HCT116 (cell line): ENCODE results near the gene MCRIP1.

Experiments used
- EZH2 ChIP-seq: fragments of 200-600 bp; sonication (generic); IDR thresholded peaks from 2 replicates; pipeline ENCODE4 v1.6.1; 2017; ENCODE audit warnings: antibody characterized with exemption, mixed run types
- EZH2phosphoT487 ChIP-seq: fragments of 200-600 bp; IDR thresholded peaks from 2 replicates; pipeline ENCODE4 v1.6.1; 2018; ENCODE audit warnings: antibody characterized with exemption, borderline replicate concordance
- POLR2A ChIP-seq: IDR thresholded peaks from 2 replicates; pipeline ENCODE4 v1.7.0; 2011; ENCODE audit warnings: borderline replicate concordance; ENCODE audit not compliant: insufficient read depth, insufficient read length; ENCODE audit errors: extremely low read depth
- POLR2AphosphoS5 ChIP-seq: IDR thresholded peaks from 2 replicates; pipeline ENCODE4 v1.6.1; 2011; ENCODE audit warnings: mild to moderate bottlenecking, low read depth, low read length, moderate library complexity
- REST ChIP-seq: IDR thresholded peaks from 2 replicates; pipeline ENCODE4 v1.6.1; 2012; ENCODE audit warnings: low read depth
- SIN3A ChIP-seq: IDR thresholded peaks from 2 replicates; pipeline ENCODE4 v1.6.1; 2012; ENCODE audit warnings: low read depth
- YY1 ChIP-seq: IDR thresholded peaks from 2 replicates; pipeline ENCODE4 v1.6.1; 2011; ENCODE audit warnings: low read length, low read depth, moderate library complexity, mild to moderate bottlenecking; ENCODE audit not compliant: insufficient replicate concordance; ENCODE audit errors: extremely low read depth
- TF ChIP-seq, protein P1 (sequence below), 3 experiments: fragments of 200-600 bp in 1 of 3; sonication (generic) in 1 of 3; IDR thresholded peaks in 2 of 3; conservative IDR thresholded peaks in 1 of 3; 2 replicates each; pipeline ENCODE4 v1.5.1; 2012 to 2017; ENCODE audit warnings: low read depth in 2 of 3, low read length in 2 of 3, antibody characterized with exemption in 1 of 3, borderline replicate concordance in 1 of 3, control low read depth in 1 of 3, mild to moderate bottlenecking in 1 of 3, mixed read lengths in 1 of 3, mixed run types in 1 of 3, moderate library complexity in 1 of 3; ENCODE audit not compliant: insufficient read depth in 1 of 3
- TF ChIP-seq, protein P2 (sequence below): IDR thresholded peaks from 2 replicates; pipeline ENCODE4 v1.6.1; 2012

DNA sequence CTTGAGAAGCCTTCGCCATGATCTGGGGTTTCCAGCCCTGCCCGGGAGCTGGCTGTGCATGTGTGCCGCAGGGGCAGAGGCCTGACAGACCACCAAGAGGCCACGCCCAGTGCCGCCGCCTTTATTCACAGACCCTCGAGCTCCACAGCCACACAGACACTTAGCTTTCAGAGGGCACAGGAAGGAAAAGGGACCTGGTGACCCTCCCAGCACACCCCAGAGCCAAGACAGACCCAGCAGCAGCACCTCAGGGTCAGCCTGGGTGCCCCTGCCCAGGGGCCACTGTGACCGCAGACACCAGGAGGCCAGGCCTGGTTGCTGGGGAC lies 10.8 kb downstream of the MCRIP1 start:
- TF ChIP-seq REST (no peak), EZH2 (no peak), POLR2AphosphoS5 (no peak), SIN3A (no peak), YY1 (no peak), EZH2phosphoT487 (no peak), POLR2A (no peak)
- TF ChIP-seq, protein P1, sequence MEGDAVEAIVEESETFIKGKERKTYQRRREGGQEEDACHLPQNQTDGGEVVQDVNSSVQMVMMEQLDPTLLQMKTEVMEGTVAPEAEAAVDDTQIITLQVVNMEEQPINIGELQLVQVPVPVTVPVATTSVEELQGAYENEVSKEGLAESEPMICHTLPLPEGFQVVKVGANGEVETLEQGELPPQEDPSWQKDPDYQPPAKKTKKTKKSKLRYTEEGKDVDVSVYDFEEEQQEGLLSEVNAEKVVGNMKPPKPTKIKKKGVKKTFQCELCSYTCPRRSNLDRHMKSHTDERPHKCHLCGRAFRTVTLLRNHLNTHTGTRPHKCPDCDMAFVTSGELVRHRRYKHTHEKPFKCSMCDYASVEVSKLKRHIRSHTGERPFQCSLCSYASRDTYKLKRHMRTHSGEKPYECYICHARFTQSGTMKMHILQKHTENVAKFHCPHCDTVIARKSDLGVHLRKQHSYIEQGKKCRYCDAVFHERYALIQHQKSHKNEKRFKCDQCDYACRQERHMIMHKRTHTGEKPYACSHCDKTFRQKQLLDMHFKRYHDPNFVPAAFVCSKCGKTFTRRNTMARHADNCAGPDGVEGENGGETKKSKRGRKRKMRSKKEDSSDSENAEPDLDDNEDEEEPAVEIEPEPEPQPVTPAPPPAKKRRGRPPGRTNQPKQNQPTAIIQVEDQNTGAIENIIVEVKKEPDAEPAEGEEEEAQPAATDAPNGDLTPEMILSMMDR (IDR thresholded peaks at IDR 0.05 in 2 of 3, conservative IDR thresholded peaks at IDR 0.05 in 1 of 3; ENCODE audit: borderline replicate concordance in 1 of 3, insufficient read depth in 1 of 3, low read depth in 2 of 3, low read length in 2 of 3), result no peak
- TF ChIP-seq, protein P2, sequence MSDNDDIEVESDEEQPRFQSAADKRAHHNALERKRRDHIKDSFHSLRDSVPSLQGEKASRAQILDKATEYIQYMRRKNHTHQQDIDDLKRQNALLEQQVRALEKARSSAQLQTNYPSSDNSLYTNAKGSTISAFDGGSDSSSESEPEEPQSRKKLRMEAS, result no peak
